Activated B cell treated with CpG ODN at 0.5 μM for 24 hours (primary cell): ENCODE results near the gene PRR36. TPM values are rescaled to one million over a fixed set of nuclear protein-coding genes. Genes with fewer than 3 reads are reported as not detected.

ENCODE experiments used
- ATAC-seq: fragments of 200-7000 bp; cut with Tn5 transposase; one replicate; pipeline ENCODE4 v1.10.0; 2021; ENCODE audit warnings: low read depth, mild to moderate bottlenecking, moderate library complexity
- CTCF ChIA-PET: fragments of 350-600 bp; sonication (Branson Sonifier 250); formaldehyde crosslinking; loops from one replicate; lab custom pipeline; 2021; ENCODE audit warnings: antibody characterized with exemption; lab: Charles Lee
- POLR2A ChIA-PET: fragments of 350-600 bp; sonication (Branson Sonifier 250); formaldehyde crosslinking; loops from one replicate; lab custom pipeline; 2021; ENCODE audit warnings: antibody characterized with exemption; lab: Charles Lee
- DNase-seq: peaks from one replicate; pipeline ENCODE4 v3.0.0; 2022
- H3K27ac Mint-ChIP-seq: one replicate; pipeline ENCODE4 v1.8.0; 2020; ENCODE audit warnings: mixed read lengths
- H3K27me3 Mint-ChIP-seq: one replicate; pipeline ENCODE4 v1.8.0; 2021; ENCODE audit warnings: mixed read lengths
- H3K36me3 Mint-ChIP-seq: one replicate; pipeline ENCODE4 v1.8.0; 2021; ENCODE audit warnings: low read depth, mixed read lengths
- H3K4me1 Mint-ChIP-seq: one replicate; pipeline ENCODE4 v1.8.0; 2021; ENCODE audit warnings: mixed read lengths
- H3K4me3 Mint-ChIP-seq: one replicate; pipeline ENCODE4 v1.8.0; 2020; ENCODE audit warnings: mild to moderate bottlenecking, mixed read lengths
- H3K9me3 Mint-ChIP-seq: one replicate; pipeline ENCODE4 v1.8.0; 2020; ENCODE audit warnings: mixed read lengths
- intact Hi-C: fragments of 100-400 bp; cut with micrococcal nuclease; formaldehyde crosslinking; loops from one replicate; pipeline ENCODE4 v1.15.1; 2024
- total RNA-seq: library from RNA; stranded (reverse); gene quantifications from 2 replicates; pipeline ENCODE4 v1.2.3, GENCODE V29; 2022
- TF ChIP-seq, protein P1 (sequence below): fragments of 200-600 bp; IDR thresholded peaks from one replicate; pipeline ENCODE4 v1.8.0; 2022; ENCODE audit warnings: antibody characterized with exemption, mild to moderate bottlenecking

The PRR36 gene
- total RNA-seq, 1 donor from 2014 or later: not detected

DNA sequence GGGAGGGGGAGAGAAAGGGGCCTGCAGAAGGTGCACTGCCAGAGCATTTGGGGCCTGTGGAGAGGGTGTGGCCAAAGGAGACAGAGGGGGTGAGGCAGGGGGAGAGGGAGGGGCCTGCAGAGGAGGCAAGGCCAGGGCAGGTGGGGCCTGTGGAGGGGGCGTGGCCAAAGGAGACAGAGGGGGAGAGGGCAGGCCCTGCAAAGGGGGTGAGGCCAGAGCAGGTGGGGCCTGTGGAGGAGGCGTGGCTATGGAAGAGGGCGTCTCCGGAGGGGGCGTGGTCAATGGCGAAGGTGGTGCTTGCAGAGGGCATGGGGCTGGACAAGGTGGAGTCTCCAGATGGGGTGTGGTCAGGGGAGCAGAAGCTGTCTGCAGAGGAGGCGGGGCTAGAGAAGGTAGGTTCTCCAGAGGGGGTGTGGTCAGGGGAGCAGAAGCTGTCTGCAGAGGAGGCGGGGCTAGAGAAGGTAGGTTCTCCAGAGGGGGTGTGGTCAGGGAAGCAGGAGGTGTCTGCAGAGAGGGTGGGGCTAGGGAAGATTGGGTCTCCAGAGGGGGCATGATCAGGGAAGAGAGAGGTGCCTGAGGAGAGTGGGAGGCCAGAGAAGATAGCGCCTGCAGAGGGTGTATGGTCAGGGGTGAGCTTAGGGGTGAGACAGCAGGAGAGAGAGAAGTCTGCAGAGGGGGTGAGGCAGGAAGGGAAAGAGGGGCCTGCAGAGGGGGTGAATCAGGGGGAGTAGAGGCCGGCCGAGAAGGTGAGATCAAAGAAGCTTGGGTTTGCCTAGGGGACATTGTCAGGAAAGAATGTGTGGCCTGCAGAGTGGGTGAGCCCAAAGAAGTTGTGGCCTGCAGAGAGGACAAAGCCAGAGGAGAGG lies 3.4 kb downstream of the PRR36 start:
- intact Hi-C loops: no loop called here
- H3K27ac Mint-ChIP-seq: no peak overlapping the region
- H3K9me3 Mint-ChIP-seq: peaks cover 3% of the 10 kb centered on the region
- H3K4me3 Mint-ChIP-seq: peak overlapping the region; percentile 33
- H3K4me1 Mint-ChIP-seq: peaks cover 37% of the 10 kb centered on the region
- ChIA-PET CTCF (interaction anchor here (0.7 kb wide), 1 partner anchor 140 kb away, joined by 3 read pairs; no protein-coding TSS in a partner anchor), POLR2A (interaction anchor here (0.5 to 0.7 kb wide), 2 partner anchors 28 to 609 kb away, joined by 4 to 9 read pairs; no protein-coding TSS in a partner anchor)
- ATAC-seq: no peak
- TF ChIP-seq, protein P1, sequence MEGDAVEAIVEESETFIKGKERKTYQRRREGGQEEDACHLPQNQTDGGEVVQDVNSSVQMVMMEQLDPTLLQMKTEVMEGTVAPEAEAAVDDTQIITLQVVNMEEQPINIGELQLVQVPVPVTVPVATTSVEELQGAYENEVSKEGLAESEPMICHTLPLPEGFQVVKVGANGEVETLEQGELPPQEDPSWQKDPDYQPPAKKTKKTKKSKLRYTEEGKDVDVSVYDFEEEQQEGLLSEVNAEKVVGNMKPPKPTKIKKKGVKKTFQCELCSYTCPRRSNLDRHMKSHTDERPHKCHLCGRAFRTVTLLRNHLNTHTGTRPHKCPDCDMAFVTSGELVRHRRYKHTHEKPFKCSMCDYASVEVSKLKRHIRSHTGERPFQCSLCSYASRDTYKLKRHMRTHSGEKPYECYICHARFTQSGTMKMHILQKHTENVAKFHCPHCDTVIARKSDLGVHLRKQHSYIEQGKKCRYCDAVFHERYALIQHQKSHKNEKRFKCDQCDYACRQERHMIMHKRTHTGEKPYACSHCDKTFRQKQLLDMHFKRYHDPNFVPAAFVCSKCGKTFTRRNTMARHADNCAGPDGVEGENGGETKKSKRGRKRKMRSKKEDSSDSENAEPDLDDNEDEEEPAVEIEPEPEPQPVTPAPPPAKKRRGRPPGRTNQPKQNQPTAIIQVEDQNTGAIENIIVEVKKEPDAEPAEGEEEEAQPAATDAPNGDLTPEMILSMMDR: no peak
- H3K36me3 Mint-ChIP-seq: no peaks in the 10 kb centered on the region
- no peak for DNase-seq
- peaks cover 22% of the 10 kb centered on the region for H3K27me3 Mint-ChIP-seq

DNA sequence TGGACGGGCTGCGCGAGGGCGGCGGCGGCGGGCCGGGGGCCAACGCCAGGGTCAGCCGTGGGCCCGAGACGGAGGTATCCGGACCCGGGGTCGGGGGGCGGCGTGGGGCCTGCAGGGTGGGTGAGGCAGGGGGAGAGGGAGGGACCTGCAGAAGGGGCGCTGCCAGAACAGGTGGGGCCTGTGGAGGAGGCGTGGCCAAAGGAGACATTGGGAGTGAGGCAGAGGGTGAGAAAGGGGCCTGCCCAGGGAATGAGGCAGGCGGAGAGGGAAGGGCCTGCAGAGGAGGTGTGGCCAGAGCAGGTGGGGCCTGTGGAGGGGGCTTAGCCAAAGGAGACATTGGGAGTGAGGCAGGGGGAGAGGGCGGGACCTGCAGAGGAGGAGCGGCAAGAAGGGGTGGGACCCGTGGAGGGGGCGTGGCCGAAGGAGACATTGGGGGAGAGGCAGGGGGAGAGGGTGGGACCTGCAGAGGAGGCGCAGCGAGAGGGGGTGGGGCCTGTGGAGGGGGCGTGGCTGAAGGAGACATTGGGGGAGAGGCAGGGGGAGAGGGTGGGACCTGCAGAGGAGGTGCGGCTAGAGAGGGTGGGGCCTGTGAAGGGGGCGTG lies 4.2 kb downstream of the PRR36 start:
- ATAC-seq (no peak), DNase-seq (no peak)
- Mint-ChIP-seq H3K27me3 (peaks cover 29% of the 10 kb centered on the region), H3K27ac (no peak overlapping the region), H3K36me3 (no peaks in the 10 kb centered on the region), H3K9me3 (peaks cover 3% of the 10 kb centered on the region), H3K4me3 (peak overlapping the region; percentile 72), H3K4me1 (peaks cover 42% of the 10 kb centered on the region)
- ChIA-PET POLR2A (interaction anchor here (1.2 to 2.2 kb wide), 5 partner anchors 32 to 240 kb away, joined by 3 to 15 read pairs (median 7); partner anchors contain the start of genes MAP2K7, PET100, SNAPC2 and TIMM44), CTCF (interaction anchor here (0.9 to 2.2 kb wide), 11 partner anchors 9 to 232 kb away, joined by 3 to 14 read pairs (median 5); partner anchors contain the start of genes MAP2K7, SNAPC2, STXBP2 and TIMM44)
- intact Hi-C loops: loop anchor here (1.0 to 2.0 kb wide), 7 partner anchors 17 to 191 kb away; partner anchors contain the start of genes MAP2K7, SNAPC2 and TIMM44
- TF ChIP-seq, protein P1: no peak

DNA sequence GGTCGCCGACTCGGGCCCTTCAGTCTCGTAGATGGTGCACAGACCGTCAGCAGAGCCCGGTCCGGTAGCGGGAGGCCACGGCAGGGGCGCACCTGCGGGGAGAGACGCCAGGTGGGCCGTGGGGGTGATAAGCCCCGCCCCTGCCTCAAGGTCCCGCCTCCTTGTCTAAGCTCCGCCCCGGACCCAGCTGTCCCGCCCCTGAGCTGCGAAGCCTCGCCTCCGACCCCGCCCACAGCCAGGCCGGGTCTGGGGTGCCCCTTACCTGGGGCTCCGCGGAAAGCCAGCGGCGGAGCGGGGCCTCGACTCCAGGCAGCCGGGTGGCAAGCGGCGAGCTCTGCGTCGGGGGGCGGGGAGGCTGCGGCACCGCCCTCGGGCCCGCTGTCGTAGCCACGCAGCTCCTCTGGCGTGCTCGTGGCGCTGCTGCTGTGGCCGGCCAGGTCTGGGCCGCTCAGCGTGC lies 4.7 kb downstream of the PRR36 start:
- Mint-ChIP-seq H3K9me3 (peaks cover 3% of the 10 kb centered on the region), H3K36me3 (no peaks in the 10 kb centered on the region), H3K27me3 (peaks cover 30% of the 10 kb centered on the region), H3K4me1 (peaks cover 41% of the 10 kb centered on the region), H3K27ac (no peak overlapping the region), H3K4me3 (peak overlapping the region; percentile 67)
- DNase-seq (peak; percentile 85), ATAC-seq (peak; percentile 67)
- intact Hi-C loops: loop anchor here (1.0 to 2.0 kb wide), 7 partner anchors 17 to 190 kb away; partner anchors contain the start of genes MAP2K7, SNAPC2 and TIMM44
- TF ChIP-seq, protein P1: no peak
- ChIA-PET POLR2A (interaction anchor here (1.1 to 2.2 kb wide), 8 partner anchors 16 to 240 kb away, joined by 3 to 15 read pairs (median 4); partner anchors contain the start of genes FCER2, MAP2K7, PET100 and SNAPC2), CTCF (interaction anchor here (0.9 to 2.2 kb wide), 11 partner anchors 10 to 231 kb away, joined by 3 to 14 read pairs (median 5); partner anchors contain the start of genes MAP2K7, SNAPC2, STXBP2 and TIMM44)

DNA sequence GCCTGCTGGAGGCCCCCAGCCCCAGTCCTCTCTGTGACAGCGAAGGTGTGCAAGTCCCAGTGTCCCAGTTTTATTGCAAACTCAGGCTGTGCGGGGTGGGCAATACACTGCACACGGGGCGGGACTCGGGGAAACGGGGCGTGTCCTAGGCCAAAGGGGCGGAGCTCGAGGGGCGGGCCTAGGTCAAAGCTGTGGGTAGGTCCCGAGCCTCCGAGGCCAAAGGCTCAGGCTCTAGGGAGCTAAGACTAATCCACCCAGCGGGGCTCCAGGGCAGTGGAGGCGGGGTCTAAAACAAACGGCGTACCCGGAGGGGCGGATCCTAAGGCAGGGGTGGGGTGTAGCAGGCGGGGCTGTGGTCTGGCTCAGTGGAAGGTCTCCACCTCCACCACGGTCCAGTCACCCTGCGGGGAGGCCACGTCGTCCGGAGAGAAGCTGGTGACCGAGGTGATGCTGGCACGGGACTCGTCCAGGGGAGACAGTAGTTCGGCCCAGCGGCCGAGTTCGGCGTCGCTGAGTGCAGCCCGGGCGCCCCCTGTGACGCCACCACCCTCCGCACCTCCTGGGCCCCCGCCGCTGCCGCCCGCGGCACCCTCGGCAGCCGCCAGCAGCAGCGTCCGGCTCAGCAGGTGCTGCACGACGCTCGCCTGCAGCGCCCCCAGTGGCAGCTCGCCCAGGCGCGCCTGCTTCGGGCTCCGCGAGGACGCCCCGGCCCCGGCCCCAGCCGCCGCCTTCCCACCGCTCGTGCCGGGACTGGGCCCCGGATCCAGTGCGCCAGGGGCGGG lies 5.3 kb downstream of the PRR36 start:
- TF ChIP-seq, protein P1: peak; percentile 56
- peaks cover 3% of the 10 kb centered on the region for H3K9me3 Mint-ChIP-seq
- peaks cover 41% of the 10 kb centered on the region for H3K4me1 Mint-ChIP-seq
- intact Hi-C loops: loop anchor here (1.0 to 2.0 kb wide), 7 partner anchors 16 to 190 kb away; partner anchors contain the start of genes MAP2K7, SNAPC2 and TIMM44
- H3K4me3 Mint-ChIP-seq: peak overlapping the region; percentile 81
- ChIA-PET POLR2A (interaction anchor here (1.0 to 2.2 kb wide), 9 partner anchors 17 to 239 kb away, joined by 3 to 15 read pairs (median 4); partner anchors contain the start of genes FCER2, MAP2K7, PET100 and SNAPC2), CTCF (interaction anchor here (0.8 to 2.2 kb wide), 14 partner anchors 10 to 300 kb away, joined by 3 to 14 read pairs (median 5); partner anchors contain the start of genes MAP2K7, SNAPC2, STXBP2 and TIMM44)
- H3K27ac Mint-ChIP-seq: peak overlapping the region; percentile 73
- H3K27me3 Mint-ChIP-seq: peaks cover 30% of the 10 kb centered on the region
- no peaks in the 10 kb centered on the region for H3K36me3 Mint-ChIP-seq
- peak; percentile 75 for ATAC-seq
- peak; percentile 83 for DNase-seq
